A549 (cell line): ENCODE measurements around the gene FGF23. TPM values are rescaled to one million over a fixed set of nuclear protein-coding genes. Genes with fewer than 3 reads are reported as not detected.

Experiments
- ATAC-seq, 2 experiments: fragments of 200-7000 bp in 1 of 2; fragments of >200 bp in 1 of 2; cut with Nextera tagmentation in 1 of 2; cut with Tn5 transposase in 1 of 2; 3 replicates each; pipeline versions ENCODE4 v1.8.0 to v1.9.1; 2018 to 2020; ENCODE audit warnings: mild to moderate bottlenecking in 1 of 2, moderate library complexity in 1 of 2
- CTCF ChIA-PET: fragments of 300-600 bp; sonication (Branson Sonifier 250); formaldehyde crosslinking; extraction: SDS; loops from one replicate; lab custom pipeline; 2021; ENCODE audit warnings: antibody characterized with exemption, inconsistent platforms; lab: Yijun Ruan, JAX
- POLR2A ChIA-PET: fragments of 350-600 bp; formaldehyde crosslinking; extraction: SDS; loops from one replicate; lab custom pipeline; 2021; ENCODE audit warnings: antibody characterized with exemption, inconsistent platforms; lab: Yijun Ruan, JAX
- DNase-seq, 2 experiments: peaks; one replicate each; pipeline versions ENCODE4 v3.0.0 to v3.0.0-alpha.2; 2011 to 2016; ENCODE audit warnings: low read depth in 1 of 2, low spot score in 1 of 2
- FAIRE-seq: peaks from 2 replicates; lab custom pipeline; 2011; peaks lifted over from hg19 to GRCh38; lab: Jason Lieb, UNC
- H3K27ac ChIP-seq, 2 experiments: fragments of >200 bp; sonication (Bioruptor Twin); formaldehyde crosslinking; 3 replicates each; pipeline ENCODE4 v1.5.1; 2016 to 2017
- H3K4me1 ChIP-seq: fragments of >200 bp; sonication (Bioruptor Twin); formaldehyde crosslinking; 3 replicates; pipeline ENCODE4 v1.6.1; 2016
- H3K4me2 ChIP-seq: fragments of >200 bp; sonication (Bioruptor Twin); formaldehyde crosslinking; 3 replicates; pipeline ENCODE4 v1.6.1; 2016
- H3K4me3 ChIP-seq: fragments of >200 bp; sonication (Bioruptor Twin); formaldehyde crosslinking; 3 replicates; pipeline ENCODE4 v1.5.1; 2016
- H3K9me3 ChIP-seq: fragments of >200 bp; sonication (Bioruptor Twin); formaldehyde crosslinking; 3 replicates; pipeline ENCODE4 v1.6.1; 2016
- ATOH8 ChIP-seq: fragments of 250-450 bp; sonication (Bioruptor Pico); IDR thresholded peaks from 2 replicates; pipeline ENCODE4 v1.5.0; 2020; ENCODE audit warnings: low read depth, mild to moderate bottlenecking, moderate library complexity
- CTCF ChIP-seq: fragments of >200 bp; sonication (Bioruptor Twin); formaldehyde crosslinking; IDR thresholded peaks from 3 replicates; pipeline ENCODE4 v1.5.1; 2016
- E2F6 ChIP-seq: IDR thresholded peaks from 2 replicates; pipeline ENCODE4 v1.6.1; 2012; ENCODE audit warnings: low read depth, borderline replicate concordance
- FOSL2 ChIP-seq, 2 experiments: fragments of 450-650 bp in 1 of 2; fragments of >200 bp in 1 of 2; sonication (Bioruptor Twin) in 1 of 2; formaldehyde crosslinking; IDR thresholded peaks; 2 replicates each; pipeline versions ENCODE4 v1.5.0 to v1.6.1; 2016 to 2020; ENCODE audit warnings: mild to moderate bottlenecking in 1 of 2, moderate library complexity in 1 of 2
- HES2 ChIP-seq: fragments of >200 bp; sonication (Bioruptor Twin); formaldehyde crosslinking; IDR thresholded peaks from 2 replicates; pipeline ENCODE4 v1.6.1; 2016
- HMGXB4 ChIP-seq: fragments of 250-450 bp; sonication (Bioruptor Pico); IDR thresholded peaks from 2 replicates; pipeline ENCODE4 v1.5.0; 2021; ENCODE audit warnings: mild to moderate bottlenecking, moderate library complexity, borderline replicate concordance
- HOXA7 ChIP-seq: fragments of 250-450 bp; sonication (Bioruptor Pico); IDR thresholded peaks from 2 replicates; pipeline ENCODE4 v1.5.0; 2020; ENCODE audit warnings: mild to moderate bottlenecking, moderate library complexity
- JUN ChIP-seq, 2 experiments: fragments of >200 bp; sonication (Bioruptor Twin); formaldehyde crosslinking; IDR thresholded peaks; 2 replicates in 1 of 2; 3 replicates in 1 of 2; pipeline ENCODE4 v1.6.1; 2016 to 2017
- MAFK ChIP-seq: fragments of 450-650 bp; IDR thresholded peaks from 2 replicates; pipeline ENCODE4 v1.6.1; 2014; ENCODE audit not compliant: partially characterized antibody
- MAZ ChIP-seq: fragments of 150-350 bp; IDR thresholded peaks from 2 replicates; pipeline ENCODE4 v1.6.1; 2014; ENCODE audit warnings: antibody characterized with exemption, low read depth, low read length, borderline replicate concordance
- MYC ChIP-seq: IDR thresholded peaks from 2 replicates; pipeline ENCODE4 v1.6.1; 2012; ENCODE audit warnings: mild to moderate bottlenecking, inconsistent platforms, low read length, improper control_type of control experiment, borderline replicate concordance
- RNF2 ChIP-seq: fragments of 200-600 bp; sonication (generic); IDR thresholded peaks from 2 replicates; pipeline ENCODE4 v1.6.1; 2016; ENCODE audit warnings: low read depth, mild to moderate bottlenecking, antibody characterized with exemption, moderate library complexity, borderline replicate concordance
- TFCP2L1 ChIP-seq: fragments of 250-450 bp; sonication (Bioruptor Pico); IDR thresholded peaks from 2 replicates; pipeline ENCODE4 v1.5.0; 2021; ENCODE audit warnings: mild to moderate bottlenecking
- ZFP36 ChIP-seq: fragments of 450-650 bp; IDR thresholded peaks from 2 replicates; pipeline ENCODE4 v1.6.1; 2014; ENCODE audit warnings: borderline replicate concordance; ENCODE audit not compliant: partially characterized antibody
- WGBS: methylation state at CpG from one replicate; pipeline ENCODE4 v1.1.6; 2017; ENCODE audit errors: missing lambda C conversion rate; 5-methylcytosine and 5-hydroxymethylcytosine counted together
- polyA plus RNA-seq, 4 experiments: library from polyadenylated mRNA; depleted of rRNA in 3 of 4; stranded (reverse); fragments of >200 nt; fragmentation: RNase III in 1 of 4; extraction: RNeasy Plus Mini Kit Qiagen cat#74134 plus additional on column Dnase treatment in 1 of 4; gene quantifications; 2 replicates in 3 of 4; 3 replicates in 1 of 4; pipeline ENCODE4 v1.2.3, GENCODE V29; 2011 to 2017

FGF23 gene
- polyA plus RNA-seq, 2 of the 4 experiments (the other 2 are of a cell fraction): not detected

GRCh38 chr12:4388662-4389061 is 9.2 kb upstream of the FGF23 start:
- DNase-seq (no peak), ATAC-seq (no peak), FAIRE-seq (no peak)
- Histone ChIP-seq H3K9me3 (no peaks in the 10 kb centered on the region), H3K4me1 (no peaks in the 10 kb centered on the region), H3K4me3 (no peak overlapping the region), H3K4me2 (no peak overlapping the region)
- ChIA-PET POLR2A (no interaction called here), CTCF (interaction anchor here (1.0 kb wide), 1 partner anchor 24 kb away, joined by 3 read pairs; no protein-coding TSS in a partner anchor)
- 6% methylated on average over 2 of the region's 2 CpGs for WGBS
- TF ChIP-seq MYC: no peak
- no peak for TF ChIP-seq CTCF
- TF ChIP-seq E2F6: no peak
- no peak for TF ChIP-seq HES2
- TF ChIP-seq ATOH8 (CRISPR knock-in tag): no peak
- TF ChIP-seq HMGXB4: no peak
- no peak for TF ChIP-seq MAZ
- no peak for TF ChIP-seq ZFP36
- TF ChIP-seq, all 56 proteins: peak for 0
- H3K27ac ChIP-seq: no peak overlapping the region

GRCh38 chr12:4388032-4388431 is 8.5 kb upstream of the FGF23 start:
- H3K27ac ChIP-seq: no peak overlapping the region
- H3K4me2 ChIP-seq: no peak overlapping the region
- TF ChIP-seq TFCP2L1: no peak
- no peak for TF ChIP-seq FOSL2 (IDR thresholded peaks at IDR 0.05)
- TF ChIP-seq FOSL2 (CRISPR knock-in tag; IDR thresholded peaks at IDR 0.05): no peak
- TF ChIP-seq HOXA7 (CRISPR knock-in tag): no peak
- TF ChIP-seq MAFK: no peak
- no peak for TF ChIP-seq JUN (IDR thresholded peaks at IDR 0.05)
- CTCF ChIA-PET: interaction anchor here (1.0 kb wide), 1 partner anchor 25 kb away, joined by 3 read pairs; no protein-coding TSS in a partner anchor
- no peaks in the 10 kb centered on the region for H3K9me3 ChIP-seq
- DNase-seq (no peak), FAIRE-seq (no peak), ATAC-seq (no peak)
- WGBS: 7% methylated on average over 1 of the region's 1 CpG
- POLR2A ChIA-PET: no interaction called here
- H3K4me3 ChIP-seq: no peak overlapping the region
- no peaks in the 10 kb centered on the region for H3K4me1 ChIP-seq

- H3K4me2 ChIP-seq: no peak overlapping the region
- 24% methylated on average over 5 of the region's 5 CpGs for WGBS
- ChIA-PET CTCF (no interaction called here), POLR2A (no interaction called here)
- H3K4me1 ChIP-seq: no peaks in the 10 kb centered on the region
- no peak for DNase-seq
- no peak overlapping the region for H3K27ac ChIP-seq
- no peak for FAIRE-seq
- no peak overlapping the region for H3K4me3 ChIP-seq
- no peaks in the 10 kb centered on the region for H3K9me3 ChIP-seq
- TF ChIP-seq MAFK: peak; percentile 86
- TF ChIP-seq RNF2: no peak
- no peak for ATAC-seq
Observed at GRCh38 chr12:4387607-4388006, 8.1 kb upstream of the FGF23 start.
